ENCODE results near the gene THAP12.
A peak's percentile ranks its signal among the peaks of the same experiment; 100 is the strongest.
"Not testable (repeated sequence)": the region's sequence is repeated elsewhere in the genome, so short reads cannot be mapped to it uniquely, and the experiment has no call there.

The THAP12 gene, protein sequence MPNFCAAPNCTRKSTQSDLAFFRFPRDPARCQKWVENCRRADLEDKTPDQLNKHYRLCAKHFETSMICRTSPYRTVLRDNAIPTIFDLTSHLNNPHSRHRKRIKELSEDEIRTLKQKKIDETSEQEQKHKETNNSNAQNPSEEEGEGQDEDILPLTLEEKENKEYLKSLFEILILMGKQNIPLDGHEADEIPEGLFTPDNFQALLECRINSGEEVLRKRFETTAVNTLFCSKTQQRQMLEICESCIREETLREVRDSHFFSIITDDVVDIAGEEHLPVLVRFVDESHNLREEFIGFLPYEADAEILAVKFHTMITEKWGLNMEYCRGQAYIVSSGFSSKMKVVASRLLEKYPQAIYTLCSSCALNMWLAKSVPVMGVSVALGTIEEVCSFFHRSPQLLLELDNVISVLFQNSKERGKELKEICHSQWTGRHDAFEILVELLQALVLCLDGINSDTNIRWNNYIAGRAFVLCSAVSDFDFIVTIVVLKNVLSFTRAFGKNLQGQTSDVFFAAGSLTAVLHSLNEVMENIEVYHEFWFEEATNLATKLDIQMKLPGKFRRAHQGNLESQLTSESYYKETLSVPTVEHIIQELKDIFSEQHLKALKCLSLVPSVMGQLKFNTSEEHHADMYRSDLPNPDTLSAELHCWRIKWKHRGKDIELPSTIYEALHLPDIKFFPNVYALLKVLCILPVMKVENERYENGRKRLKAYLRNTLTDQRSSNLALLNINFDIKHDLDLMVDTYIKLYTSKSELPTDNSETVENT

DNA sequence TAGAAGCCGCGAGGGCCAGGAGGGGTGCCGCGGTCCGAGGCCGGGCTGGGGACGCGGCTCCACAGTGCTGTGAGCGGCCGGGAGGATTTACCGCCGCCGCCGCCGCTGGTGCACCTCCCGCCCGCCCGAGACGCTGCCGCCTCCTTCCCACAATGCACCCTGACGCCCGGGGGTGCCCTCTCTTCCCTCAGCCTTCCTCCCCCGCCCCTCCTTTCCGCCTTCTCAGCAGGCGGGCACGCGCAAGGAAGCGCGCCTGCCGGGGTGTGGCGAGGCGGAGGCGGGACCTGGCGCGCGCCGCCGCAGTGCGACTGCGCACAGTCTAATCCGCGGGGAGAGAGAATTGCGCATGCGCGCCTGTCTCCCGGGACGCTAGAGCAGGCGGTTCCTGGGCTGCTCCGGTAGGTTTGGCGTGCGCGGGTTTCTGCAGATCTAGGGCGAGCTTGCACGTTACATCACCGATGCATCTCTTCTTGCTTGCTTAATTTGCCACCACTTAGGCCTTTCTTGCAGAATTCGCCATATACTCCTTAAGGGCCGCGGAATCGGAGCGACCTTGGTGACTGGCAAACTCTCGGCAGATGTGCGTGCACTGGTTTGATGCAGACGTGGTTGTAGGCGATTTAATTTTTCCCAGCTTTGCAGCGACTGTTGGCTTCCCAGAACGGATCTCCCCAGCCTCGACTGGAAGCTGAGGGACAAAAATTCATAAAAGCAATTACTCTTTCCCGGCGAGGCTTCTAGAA is at the start of gene THAP12, which contains the start of gene GVQW3:
TSS of gene THAP12 (minus strand) at position 156 of the 743 bp plus-strand sequence. CDS start 296 bp downstream, outside the sequence.
TSS of gene GVQW3 (plus strand) at position 347 of the 743 bp plus-strand sequence. CDS start 506 bp downstream, outside the sequence.
- DNase-seq = peak; percentile 78 to 98 (median 96)

DNA sequence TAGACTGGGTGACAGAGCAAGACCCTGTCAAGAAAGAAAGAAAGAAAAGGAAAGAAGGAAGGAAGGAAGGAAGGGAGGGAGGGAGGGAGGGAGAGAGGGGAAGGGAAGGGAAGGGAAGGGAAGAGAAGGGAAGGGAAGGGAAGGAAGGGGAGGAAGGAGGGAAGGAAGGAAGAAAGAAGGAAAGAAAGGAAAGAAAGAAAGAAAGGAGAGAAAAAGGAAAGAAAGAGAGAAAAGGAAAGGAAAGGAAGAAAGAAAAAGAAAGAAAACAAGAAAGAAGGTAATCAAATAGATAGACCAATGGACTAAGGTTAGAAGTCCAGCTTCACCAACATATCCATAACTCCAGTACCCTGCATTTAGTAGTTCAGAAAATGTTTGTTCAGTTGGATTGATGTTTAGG is 45.7 kb upstream of the THAP12 start:
- no peak for DNase-seq

DNA sequence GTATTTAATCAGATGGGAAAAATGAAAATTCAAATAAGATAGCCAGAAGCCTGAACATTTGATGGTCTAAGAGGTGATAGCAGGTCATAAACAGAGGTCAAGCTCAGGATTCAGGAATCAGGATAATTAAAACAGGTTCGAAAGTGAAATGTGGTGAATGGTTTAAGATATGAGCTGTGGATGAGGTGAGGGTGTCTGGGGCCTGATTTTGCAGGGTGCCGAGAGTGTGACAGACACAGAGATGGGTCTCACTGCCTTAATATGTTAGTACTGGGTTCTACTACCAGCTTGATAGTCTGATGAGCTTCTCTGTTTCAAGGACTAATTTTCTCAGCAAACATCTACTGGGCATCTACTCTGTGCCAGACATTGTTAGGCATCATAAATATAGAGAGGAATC is 44.0 kb upstream of the THAP12 start:
- DNase-seq = no peak

DNA sequence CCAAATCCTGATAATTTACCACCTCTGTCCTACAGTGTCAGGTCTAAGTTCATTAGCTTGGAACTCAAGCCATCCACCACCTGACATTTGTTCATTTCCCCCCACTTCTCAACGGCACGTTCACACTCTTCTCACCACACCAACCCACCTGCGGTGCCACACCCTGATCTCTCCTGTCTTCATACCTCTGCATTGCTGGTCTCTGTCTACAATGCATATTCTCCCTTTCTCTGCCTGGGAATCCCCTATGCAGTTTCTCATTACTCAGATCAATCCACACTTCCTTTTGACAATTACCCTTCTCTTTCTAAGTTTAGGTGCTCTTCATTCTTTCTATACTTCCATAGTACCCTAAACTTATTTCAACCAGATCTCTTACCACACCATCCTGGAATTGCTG is 43.4 kb upstream of the THAP12 start:
- DNase-seq = no peak

DNA sequence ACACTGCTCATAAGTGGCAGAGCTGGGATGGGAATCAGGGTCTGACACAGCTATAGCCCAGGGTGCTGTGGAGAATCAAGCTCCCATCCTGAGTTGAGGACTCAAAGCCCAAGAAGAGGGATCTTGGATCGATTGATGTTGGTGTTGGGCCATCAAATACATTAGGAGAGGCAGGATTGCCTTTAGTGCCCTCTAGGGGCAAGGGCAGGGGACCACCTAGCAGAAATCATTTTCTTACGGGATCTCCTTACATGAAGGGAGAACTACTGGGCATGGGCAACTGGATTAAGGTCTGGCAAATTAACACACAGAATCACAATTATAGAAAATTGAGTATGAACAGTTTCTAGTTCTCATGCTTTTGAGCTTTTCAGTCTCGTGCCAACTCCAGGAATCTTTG is 39.0 kb upstream of the THAP12 start:
- no peak for DNase-seq

DNA sequence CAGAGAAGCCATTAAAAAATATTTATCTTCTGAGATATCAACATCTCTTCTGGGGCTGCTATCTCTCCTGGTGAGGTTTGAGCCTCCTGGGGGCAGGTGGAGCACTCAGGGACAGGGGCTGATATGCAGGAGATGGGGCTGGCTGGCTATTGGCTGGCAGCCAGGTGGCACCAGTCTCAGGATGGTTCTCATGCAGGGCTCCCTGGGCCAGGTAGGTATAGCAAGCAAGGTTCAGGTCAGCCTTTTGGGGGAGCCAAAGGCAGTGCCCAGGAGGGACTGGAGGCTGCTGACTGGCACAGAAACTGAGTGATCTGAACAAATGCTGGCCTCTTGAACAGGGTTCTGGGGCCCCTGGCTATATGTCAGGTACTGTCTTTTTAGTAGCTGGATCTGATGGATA is 34.1 kb upstream of the THAP12 start:
- DNase-seq = no peak

DNA sequence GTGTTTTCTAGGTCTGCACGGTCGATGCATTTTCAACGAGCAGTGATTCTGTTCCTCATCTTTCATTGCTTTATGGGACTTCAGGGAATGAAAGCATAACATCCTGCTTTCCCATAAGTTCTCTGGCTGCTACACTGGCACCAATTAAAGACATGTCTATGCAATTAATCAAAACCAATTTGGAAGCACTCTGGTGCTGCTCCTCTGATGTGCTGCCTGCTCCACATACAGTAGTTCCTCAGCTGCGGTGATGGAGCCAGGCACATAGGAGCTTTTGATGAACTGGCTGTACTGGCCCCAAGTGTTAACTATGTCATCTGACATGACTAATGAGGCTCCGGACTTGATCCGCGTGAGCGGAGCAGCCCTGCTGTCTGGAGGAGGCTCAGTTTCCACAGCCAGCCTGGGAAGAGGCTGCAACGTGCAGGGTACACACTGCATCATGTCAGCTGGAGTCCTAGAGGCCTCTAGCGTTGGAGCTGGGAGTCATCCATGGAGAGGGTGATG is 30.0 kb upstream of the THAP12 start:
- DNase-seq = no peak

DNA sequence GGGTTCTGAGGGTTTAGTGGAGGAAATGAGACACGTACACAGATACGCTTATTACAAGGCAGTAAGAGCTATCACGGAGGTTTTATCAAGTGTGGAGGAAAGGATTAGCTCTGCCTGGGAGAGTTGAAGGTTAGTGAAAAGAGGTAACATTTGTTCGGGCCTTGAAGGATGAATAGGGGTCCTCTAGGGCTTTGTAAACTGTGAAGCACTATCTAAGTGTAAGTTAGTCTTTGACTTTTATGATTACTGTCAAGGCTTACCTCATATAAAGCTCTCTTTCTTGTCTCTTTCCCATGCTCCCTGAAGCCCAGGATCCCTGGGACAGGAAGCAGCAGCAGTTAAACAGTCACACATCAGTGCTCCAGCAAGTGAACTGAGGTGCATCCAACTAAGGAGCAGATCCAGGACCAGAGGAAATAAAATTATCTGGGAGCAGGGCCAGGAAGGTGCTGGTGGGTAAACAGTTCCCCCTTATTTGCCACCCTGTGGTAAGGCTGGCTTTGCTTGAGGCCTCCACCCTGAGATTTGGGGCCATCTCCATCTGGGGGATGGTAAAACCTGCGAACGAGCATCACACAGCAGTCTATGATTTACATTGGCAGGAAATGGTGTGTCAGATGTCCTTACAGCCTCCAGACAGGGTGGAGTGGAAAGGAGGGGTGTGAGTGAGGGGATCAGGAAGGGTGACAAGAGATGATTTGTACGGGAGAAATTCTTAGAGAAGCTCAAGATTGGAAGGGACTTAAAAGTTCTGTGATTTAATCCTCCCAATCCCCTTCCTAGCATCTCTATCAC is 27.4 kb upstream of the THAP12 start:
- no peak for DNase-seq

DNA sequence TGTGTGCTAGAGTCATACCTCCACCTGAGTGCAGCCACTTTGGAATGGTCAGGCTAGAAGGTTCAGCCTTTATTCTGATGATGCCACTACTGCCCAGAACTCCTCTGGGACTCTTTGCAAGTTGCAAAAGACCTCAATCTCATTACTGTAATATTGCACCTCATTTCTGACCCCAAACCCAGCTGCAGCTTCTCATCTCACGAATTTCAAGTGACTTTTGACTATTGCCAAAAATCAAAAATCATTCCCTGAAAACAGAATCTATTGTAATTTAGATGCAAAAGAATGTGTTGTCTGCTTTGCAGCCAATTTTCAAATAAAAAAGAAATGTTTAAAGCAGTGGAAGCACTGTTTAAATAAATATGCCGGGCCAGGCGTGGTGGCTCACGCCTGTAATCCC is 25.4 kb upstream of the THAP12 start:
- no peak for DNase-seq

DNA sequence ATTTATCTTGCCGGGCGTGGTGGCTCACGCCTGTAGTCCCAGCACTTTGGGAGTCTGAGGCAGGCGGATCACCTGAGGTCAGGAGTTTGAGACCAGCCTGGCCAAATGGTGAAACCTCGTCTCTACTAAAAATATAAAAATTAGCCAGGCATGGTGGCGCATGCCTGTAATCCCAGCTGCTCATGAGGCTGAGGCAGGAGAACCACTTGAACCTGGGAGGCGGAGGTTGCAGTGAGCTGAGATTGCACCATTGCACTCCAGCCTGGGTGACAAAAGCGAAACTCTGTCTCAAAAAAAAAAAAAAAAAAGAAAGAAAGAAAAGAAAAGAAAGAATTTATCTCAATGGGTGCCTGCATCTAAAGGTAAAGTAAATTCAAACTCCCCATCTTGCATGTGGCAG is 20.6 kb upstream of the THAP12 start:
- DNase-seq = not testable (repeated sequence)

DNA sequence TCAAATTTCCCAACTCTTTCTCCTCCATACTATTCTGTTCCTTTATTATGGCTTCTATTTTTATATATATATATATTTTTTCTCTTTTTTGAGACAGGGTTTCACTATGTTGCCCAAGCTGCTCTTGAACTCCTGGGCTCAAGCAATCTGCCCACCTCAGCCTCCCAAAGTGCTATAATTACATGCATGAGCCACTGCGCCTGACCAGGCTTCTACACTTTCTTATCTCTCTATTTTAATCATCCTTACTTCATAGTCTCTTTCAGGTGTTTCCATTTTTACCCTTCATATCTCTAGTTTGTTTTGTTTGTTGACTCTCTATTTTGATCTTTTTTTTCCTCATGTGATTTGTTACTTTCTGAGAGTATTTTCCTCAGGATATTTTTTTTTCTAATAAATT is 20.0 kb upstream of the THAP12 start:
- no peak for DNase-seq

DNA sequence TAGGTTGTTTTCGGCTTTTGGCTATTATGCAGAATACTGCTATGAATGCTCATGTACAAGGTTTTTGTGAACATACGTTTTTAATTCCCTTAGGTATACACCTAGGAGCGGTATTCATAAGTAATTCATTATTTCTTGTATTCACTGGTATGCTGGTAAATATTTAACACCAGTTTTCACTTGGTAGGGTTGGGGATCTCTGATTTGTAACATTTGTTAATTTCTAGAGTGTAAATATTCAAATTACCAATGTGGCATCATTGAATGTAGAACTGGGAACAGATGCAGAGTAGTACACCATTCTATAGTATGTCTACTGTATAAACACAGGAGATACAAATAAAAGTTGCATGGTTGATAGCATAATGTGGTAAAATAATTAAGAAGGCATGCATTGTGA is 16.5 kb upstream of the THAP12 start:
- DNase-seq = no peak

DNA sequence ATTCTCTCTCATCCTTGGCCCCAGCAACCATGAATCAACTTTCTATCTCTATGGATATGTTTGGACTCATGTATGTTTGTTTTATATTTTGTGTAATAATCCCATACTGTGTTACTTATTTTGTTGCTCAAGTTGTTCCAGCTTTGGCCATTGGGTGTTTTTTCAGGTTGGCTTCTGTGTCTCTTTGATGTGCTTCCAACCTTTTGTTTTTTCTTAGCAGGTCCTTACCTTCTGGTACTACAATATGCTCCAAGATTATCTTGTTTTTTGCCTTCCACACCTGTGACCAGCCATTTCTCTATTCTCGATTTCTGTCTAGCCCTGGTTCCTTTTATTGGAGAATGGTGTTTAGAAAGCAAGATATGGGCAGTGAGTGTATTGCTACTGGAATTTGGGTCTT is 14.4 kb upstream of the THAP12 start:
- no peak for DNase-seq

DNA sequence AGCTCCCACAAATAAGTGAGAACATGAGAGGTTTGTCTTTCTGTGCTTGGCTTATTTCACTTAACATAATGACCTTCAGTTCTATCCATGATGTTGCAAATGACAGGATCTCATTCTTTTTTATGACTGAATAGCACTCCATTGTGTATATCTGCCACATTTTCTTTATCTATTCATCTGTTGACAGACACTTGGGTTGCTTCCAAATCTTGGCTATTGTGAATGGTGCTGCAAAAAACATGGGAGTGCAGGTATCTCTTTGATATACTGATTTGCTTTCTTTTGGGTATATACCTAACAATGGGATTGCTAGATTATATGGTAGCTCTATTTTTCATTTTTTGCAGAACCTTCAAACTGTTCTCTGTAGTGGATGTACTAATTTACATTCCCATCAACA is 13.5 kb upstream of the THAP12 start:
- DNase-seq = no peak

DNA sequence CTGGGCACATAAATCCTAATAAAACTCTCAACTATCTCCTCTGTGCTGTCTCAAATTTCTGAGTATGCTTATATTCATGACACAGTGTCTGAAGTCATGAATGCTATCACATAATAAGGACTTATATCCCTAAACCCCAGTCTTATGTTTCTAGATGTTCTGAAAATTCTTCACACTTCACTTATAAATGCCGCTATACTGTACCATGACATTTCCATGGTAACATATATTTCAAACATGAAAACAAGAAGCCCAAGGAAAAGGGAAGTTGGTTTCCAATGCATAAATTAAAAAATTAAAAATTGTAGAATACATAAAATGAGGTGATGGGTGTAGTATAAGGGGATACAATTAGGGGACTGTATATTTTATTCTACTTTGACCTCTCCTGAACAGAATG is 11.9 kb upstream of the THAP12 start:
- DNase-seq = no peak

DNA sequence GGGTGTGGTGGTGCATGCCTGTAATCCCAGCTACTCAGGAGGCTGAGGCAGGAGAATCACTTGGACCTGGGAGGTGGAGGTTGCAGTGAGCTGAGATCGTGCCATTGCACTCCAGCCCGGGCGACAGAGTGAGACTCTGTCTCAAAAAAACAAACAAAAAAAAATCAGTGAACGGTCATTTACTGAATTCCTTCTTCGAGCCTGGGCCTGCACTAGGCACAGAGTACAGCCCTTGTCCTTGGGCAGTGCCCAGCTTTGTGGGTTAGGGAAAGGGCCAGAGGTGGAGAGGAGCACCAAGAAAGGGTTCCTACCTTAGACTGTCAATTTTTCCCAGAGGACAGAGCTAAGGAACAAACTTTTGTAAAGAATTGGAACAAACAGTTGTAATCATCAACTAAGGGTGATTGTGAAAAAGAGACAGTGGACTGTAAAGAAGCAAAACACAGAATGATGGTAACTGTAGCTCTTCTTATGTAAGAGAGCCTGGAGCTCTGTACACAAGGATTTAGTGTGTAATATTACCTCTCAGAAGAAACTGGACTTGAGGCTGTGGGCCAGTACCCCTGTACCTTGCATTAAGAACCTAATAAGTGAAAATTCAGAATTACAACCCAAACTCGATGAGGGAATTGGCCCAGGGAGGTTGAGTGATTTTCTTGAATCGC is 11.0 kb upstream of the THAP12 start:
- DNase-seq = no peak

DNA sequence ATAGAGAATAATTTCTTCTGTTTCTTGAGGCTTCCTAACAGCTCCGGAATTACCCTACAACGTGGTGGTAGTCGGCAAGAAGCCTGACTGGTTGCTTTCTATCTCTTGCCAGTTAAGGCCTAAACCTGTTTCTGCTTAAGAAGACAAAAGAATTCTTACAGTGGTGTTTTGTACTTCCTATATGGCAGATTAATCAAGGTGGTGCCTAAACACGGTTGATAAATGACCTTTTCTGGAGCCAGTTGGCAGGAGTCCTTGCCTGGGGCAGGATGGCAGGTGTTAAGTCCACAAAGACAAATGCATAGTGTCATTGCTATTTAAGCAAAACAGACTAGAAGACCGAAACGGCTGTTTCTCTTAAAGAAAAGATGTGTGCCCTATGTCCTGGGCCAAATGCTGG is 10.1 kb upstream of the THAP12 start:
- no peak for DNase-seq

DNA sequence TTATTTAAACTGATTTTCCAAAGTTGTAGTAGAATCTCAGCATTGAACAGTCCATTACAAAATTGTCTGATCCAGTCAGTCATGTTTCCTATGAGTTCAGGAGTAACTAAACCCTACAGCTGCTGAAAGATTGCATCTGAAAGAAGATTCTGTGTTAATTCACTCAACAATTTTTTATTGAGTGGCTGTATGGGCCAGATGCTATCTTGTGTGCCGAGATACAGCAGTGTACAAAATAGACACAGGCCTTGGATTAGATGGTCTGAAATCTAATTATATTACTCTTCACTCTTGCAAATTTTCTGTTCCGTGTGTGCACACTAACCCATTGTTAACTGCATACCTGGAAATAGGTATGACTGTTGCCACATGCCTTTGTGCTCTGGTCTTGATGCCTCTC is 7.5 kb upstream of the THAP12 start:
- no peak for DNase-seq

DNA sequence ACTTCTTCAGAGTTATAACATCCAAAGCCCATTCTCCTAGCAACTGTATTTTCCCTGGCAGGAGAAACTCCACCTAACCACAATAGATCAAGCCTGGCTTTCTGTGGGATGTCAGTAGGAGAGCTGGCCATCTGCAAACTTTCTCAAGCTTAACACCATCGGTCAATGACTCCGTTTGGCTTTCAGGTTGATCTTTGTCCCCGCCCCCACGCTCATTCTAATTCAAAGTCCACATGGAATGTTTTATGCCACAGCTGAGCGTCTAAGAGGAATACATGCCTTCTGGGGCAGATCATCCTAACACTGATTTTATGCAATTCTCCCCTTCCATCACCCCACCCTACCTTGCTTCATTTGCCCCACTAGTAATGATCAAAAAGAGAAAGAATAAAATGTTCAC is 5.0 kb upstream of the THAP12 start:
- DNase-seq = no peak

DNA sequence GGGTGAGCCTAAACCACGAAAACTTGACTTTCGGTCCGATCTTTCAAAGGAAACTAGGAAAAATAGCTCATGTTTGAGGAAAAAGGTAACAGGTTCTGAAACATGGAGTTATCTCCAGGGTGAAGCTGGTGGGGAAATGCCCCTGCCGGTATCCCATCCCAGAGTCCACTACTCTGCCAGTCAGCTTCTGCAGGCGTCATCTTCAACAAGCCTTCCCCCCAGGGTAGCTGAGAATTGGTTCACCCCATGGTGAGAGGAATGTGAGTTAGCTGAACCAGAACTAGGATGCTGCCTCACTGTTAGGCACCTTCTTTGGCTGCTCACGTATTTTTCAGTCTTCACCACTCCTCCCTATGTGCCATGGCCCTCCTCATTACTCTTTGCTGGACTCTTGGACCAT is 1.3 kb upstream of the THAP12 start:
- DNase-seq = no peak

All from nucleus accumbens (tissue), 56 donors.